ENCODE measurements around the gene TRMT2A.

The TRMT2A gene

GRCh38 chr22:20127318-20127868, 10.4 kb upstream of the TRMT2A start:
- H3K27ac ChIP-seq, result no peak overlapping the region
- TF ChIP-seq CTCF (conservative IDR thresholded peaks at IDR 0.05), result no peak

GRCh38 chr22:20126284-20127029, 9.4 kb upstream of the TRMT2A start:
- TF ChIP-seq CTCF (conservative IDR thresholded peaks at IDR 0.05), result no peak

GRCh38 chr22:20125201-20126174, 8.5 kb upstream of the TRMT2A start:
- TF ChIP-seq CTCF (conservative IDR thresholded peaks at IDR 0.05), result no peak
- 0 out of 2 replicates have a peak overlapping the region, but pooled peaks have one; percentile 4 for H3K27ac ChIP-seq

More at GRCh38 chr22:20126284-20127029, 9.4 kb upstream of the TRMT2A start:
- 0 out of 2 replicates have a peak overlapping the region, but pooled peaks have one; percentile 4 for H3K27ac ChIP-seq

- TF ChIP-seq CTCF (conservative IDR thresholded peaks at IDR 0.05), result no peak
- no peak overlapping the region for H3K27ac ChIP-seq
Measured at GRCh38 chr22:20124083-20124787, 7.2 kb upstream of the TRMT2A start.

- no peak overlapping the region for H3K27ac ChIP-seq
- TF ChIP-seq CTCF (conservative IDR thresholded peaks at IDR 0.05), result no peak
Measured at GRCh38 chr22:20123366-20124082, 6.5 kb upstream of the TRMT2A start.

GRCh38 chr22:20121856-20122415, 4.9 kb upstream of the TRMT2A start:
- no peak for TF ChIP-seq CTCF (conservative IDR thresholded peaks at IDR 0.05)
- H3K27ac ChIP-seq, result peak overlapping the region; percentile 92; the same call in 1 of the 2 replicates
